ENCODE data around the gene TLL1.
A peak's percentile ranks its signal among the peaks of the same experiment; 100 is the strongest.

DNA sequence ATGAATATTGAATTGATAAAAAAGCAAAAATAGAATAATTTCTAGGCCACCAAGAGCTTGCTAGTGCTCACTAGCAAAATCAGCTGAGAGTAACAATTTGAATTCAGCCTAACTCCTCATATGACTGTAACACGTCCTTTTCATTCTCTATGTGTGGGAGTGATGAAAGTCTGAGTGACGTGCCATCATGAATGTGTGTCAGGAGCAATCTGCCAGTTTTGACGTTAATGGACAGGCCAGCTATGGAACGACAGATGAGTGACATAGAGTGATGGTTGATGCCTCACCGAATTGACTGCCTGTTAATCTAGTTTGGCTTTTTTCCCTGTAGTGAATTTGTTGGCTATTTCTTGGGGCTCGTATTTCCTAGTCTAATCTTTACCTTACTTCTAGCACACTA is 200.7 kb downstream of the TLL1 start:
- no peak for TF ChIP-seq FOXM1 (IDR thresholded peaks at IDR 0.05; ENCODE audit: borderline replicate concordance)
- no peak for TF ChIP-seq SP1 (IDR thresholded peaks at IDR 0.05)
- no peak for TF ChIP-seq TARDBP (IDR thresholded peaks at IDR 0.05)
- no peak for TF ChIP-seq HDGF (IDR thresholded peaks at IDR 0.05; ENCODE audit: borderline replicate concordance)
- TF ChIP-seq FOXA1 (IDR thresholded peaks at IDR 0.05): no peak
- no peak for TF ChIP-seq ELF4 (IDR thresholded peaks at IDR 0.05)
- TF ChIP-seq PKNOX1 (IDR thresholded peaks at IDR 0.05): 0 out of 2 replicates have a peak, but pooled peaks have one; percentile 10
